OCI-LY3 (cell line): Measurements from ENCODE around the gene ZC3HAV1L.

Experiments
- H2AFZ ChIP-seq: fragments of 200-600, 300-600 bp; shearing (Covaris generic); 2 replicates; pipeline ENCODE4 v1.6.0; 2014; ENCODE audit warnings: antibody characterized with exemption, low read depth, low read length
- H3K27ac ChIP-seq: fragments of 200-600, 300-600 bp; sonication (generic); 2 replicates; pipeline ENCODE4 v1.5.1; 2014; ENCODE audit warnings: mild to moderate bottlenecking, low read length, moderate library complexity, mixed read lengths
- H3K27me3 ChIP-seq: fragments of 200-600, 300-600 bp; sonication (generic); 2 replicates; pipeline ENCODE4 v1.6.1; 2014; ENCODE audit warnings: low read depth, low read length, mixed read lengths
- H3K36me3 ChIP-seq: fragments of 200-600, 300-600 bp; sonication (generic); replicated peaks from 2 replicates; pipeline ENCODE3; 2014; ENCODE audit warnings: low read depth, low read length, mixed read lengths
- H3K4me1 ChIP-seq: fragments of 300-600, 200-600 bp; sonication (generic); 2 replicates; pipeline ENCODE4 v1.6.1; 2014; ENCODE audit warnings: low read length, mixed read lengths
- H3K4me2 ChIP-seq: fragments of 200-600, 300-600 bp; sonication (generic); 2 replicates; pipeline ENCODE4 v1.6.1; 2014; ENCODE audit warnings: low read length, mixed read lengths
- H3K4me3 ChIP-seq: fragments of 300-600, 200-600 bp; sonication (generic); 2 replicates; pipeline ENCODE4 v1.5.1; 2014; ENCODE audit warnings: antibody characterized with exemption, mild to moderate bottlenecking, low read length, moderate library complexity
- H3K79me2 ChIP-seq: fragments of 300-600, 200-600 bp; shearing (Covaris generic); 2 replicates; pipeline ENCODE4 v1.6.1; 2014; ENCODE audit warnings: mild to moderate bottlenecking, low read length, mixed read lengths
- H3K9ac ChIP-seq: fragments of 300-600, 200-600 bp; shearing (Covaris generic); 2 replicates; pipeline ENCODE4 v1.6.0; 2014; ENCODE audit warnings: mild to moderate bottlenecking, low read length, moderate library complexity
- H3K9me3 ChIP-seq: fragments of 200-600, 300-600 bp; shearing (Covaris generic); 2 replicates; pipeline ENCODE4 v1.6.1; 2014; ENCODE audit warnings: low read length, mixed read lengths; ENCODE audit not compliant: insufficient read depth
- H4K20me1 ChIP-seq: fragments of 200-600, 300-600 bp; sonication (generic); 2 replicates; pipeline ENCODE4 v1.6.1; 2016; ENCODE audit warnings: low read length, mixed read lengths; ENCODE audit not compliant: insufficient read depth
- EZH2phosphoT487 ChIP-seq: fragments of 200-600 bp; shearing (Covaris generic); IDR thresholded peaks from 2 replicates; pipeline ENCODE4 v1.6.1; 2018; ENCODE audit warnings: antibody characterized with exemption, mixed run types, low read depth
- TF ChIP-seq, protein P1 (sequence below): fragments of 200-600, 300-600 bp; sonication (generic); IDR thresholded peaks from 2 replicates; pipeline ENCODE4 v1.5.1; 2014; ENCODE audit warnings: antibody characterized with exemption, low read length, low read depth

ZC3HAV1L gene

DNA sequence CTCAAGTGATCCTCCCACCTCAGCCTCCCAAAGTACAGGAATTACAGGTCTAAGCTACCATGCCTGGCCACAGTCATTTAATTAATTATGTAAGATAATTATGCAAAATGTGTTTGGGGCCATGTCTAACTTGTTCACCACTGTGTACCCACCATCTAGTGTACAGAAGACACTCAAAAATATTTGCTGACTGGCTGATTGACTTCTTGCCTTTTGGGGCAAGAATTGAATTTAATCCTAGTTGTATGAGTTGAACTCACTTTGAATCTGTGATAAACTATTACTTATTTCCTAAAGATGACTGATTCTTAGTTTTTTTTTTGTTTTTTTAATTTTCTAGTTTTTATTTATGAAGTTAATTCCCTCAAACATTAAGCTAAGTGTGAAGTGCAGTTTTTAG, 15.8 kb upstream of the ZC3HAV1L start:
- Histone ChIP-seq H4K20me1 (no peaks in the 10 kb centered on the region), H3K4me1 (no peaks in the 10 kb centered on the region), H3K36me3 (peaks cover 66% of the 10 kb centered on the region), H3K27me3 (no peaks in the 10 kb centered on the region), H3K27ac (no peak overlapping the region), H3K79me2 (no peaks in the 10 kb centered on the region; the same call in 1 of the 2 replicates), H3K9ac (no peak overlapping the region), H2AFZ (no peak overlapping the region), H3K4me3 (no peak overlapping the region), H3K4me2 (no peak overlapping the region), H3K9me3 (no peaks in the 10 kb centered on the region)
- TF ChIP-seq, protein P1, sequence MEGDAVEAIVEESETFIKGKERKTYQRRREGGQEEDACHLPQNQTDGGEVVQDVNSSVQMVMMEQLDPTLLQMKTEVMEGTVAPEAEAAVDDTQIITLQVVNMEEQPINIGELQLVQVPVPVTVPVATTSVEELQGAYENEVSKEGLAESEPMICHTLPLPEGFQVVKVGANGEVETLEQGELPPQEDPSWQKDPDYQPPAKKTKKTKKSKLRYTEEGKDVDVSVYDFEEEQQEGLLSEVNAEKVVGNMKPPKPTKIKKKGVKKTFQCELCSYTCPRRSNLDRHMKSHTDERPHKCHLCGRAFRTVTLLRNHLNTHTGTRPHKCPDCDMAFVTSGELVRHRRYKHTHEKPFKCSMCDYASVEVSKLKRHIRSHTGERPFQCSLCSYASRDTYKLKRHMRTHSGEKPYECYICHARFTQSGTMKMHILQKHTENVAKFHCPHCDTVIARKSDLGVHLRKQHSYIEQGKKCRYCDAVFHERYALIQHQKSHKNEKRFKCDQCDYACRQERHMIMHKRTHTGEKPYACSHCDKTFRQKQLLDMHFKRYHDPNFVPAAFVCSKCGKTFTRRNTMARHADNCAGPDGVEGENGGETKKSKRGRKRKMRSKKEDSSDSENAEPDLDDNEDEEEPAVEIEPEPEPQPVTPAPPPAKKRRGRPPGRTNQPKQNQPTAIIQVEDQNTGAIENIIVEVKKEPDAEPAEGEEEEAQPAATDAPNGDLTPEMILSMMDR, result no peak
- TF ChIP-seq EZH2phosphoT487, result no peak

DNA sequence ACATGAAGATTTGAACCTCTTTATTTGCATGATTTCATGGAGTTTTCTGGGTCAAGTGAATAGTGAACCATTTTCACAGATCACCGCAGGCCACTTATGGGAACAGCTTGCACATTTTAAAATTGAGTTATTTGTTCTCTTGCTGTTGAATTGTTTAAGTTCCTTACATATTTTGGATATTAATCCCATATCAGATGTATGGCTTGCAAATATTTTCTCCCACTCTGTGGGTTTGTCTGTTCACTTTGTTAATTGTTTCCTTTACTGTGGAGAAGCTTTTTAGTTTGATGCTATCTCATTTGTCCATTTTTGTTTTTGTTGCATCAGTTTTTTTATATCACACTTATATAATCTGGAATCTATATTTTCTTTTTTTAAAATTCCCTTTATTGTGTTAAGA, 14.1 kb upstream of the ZC3HAV1L start:
- Histone ChIP-seq H2AFZ (no peak overlapping the region), H3K79me2 (no peaks in the 10 kb centered on the region; the same call in 1 of the 2 replicates), H3K4me2 (no peak overlapping the region), H3K9ac (no peak overlapping the region), H4K20me1 (no peaks in the 10 kb centered on the region), H3K4me1 (no peaks in the 10 kb centered on the region), H3K27me3 (no peaks in the 10 kb centered on the region), H3K4me3 (no peak overlapping the region), H3K9me3 (no peaks in the 10 kb centered on the region), H3K36me3 (peaks cover 67% of the 10 kb centered on the region), H3K27ac (no peak overlapping the region)
- TF ChIP-seq, protein P1, result no peak

GRCh38 chr7:139049111-139049510, 13.3 kb upstream of the ZC3HAV1L start:
- H3K79me2 ChIP-seq, result no peaks in the 10 kb centered on the region; the same call in 1 of the 2 replicates
- no peak overlapping the region for H3K27ac ChIP-seq
- H3K36me3 ChIP-seq, result peaks cover 69% of the 10 kb centered on the region
- TF ChIP-seq, protein P1, result no peak
- no peak for TF ChIP-seq EZH2phosphoT487
- no peaks in the 10 kb centered on the region for H3K27me3 ChIP-seq
- no peaks in the 10 kb centered on the region for H4K20me1 ChIP-seq
- H3K4me2 ChIP-seq, result no peak overlapping the region
- no peaks in the 10 kb centered on the region for H3K4me1 ChIP-seq
- no peaks in the 10 kb centered on the region for H3K9me3 ChIP-seq
- H3K9ac ChIP-seq, result no peak overlapping the region
- no peak overlapping the region for H2AFZ ChIP-seq
- no peak overlapping the region for H3K4me3 ChIP-seq

DNA sequence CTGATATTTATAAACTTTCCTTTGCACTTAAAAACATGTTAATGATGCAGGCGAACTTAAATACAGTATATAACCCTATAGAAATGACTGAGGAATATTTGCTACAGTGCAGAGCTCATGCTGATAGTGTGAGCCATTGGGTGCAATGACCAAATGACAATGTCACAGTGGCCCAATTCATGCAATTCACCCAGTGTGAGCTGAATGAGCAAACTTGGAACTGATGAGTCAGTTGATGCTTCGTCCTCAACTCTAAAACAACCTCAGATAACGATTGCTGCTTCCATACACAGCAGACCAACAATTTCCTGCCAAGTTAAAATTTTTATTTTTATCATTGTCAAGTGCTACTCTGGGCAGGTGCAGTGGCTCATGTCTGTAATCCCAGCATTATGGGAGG, 12.1 kb upstream of the ZC3HAV1L start:
- Histone ChIP-seq H3K36me3 (peaks cover 64% of the 10 kb centered on the region), H3K27ac (no peak overlapping the region), H3K27me3 (no peaks in the 10 kb centered on the region)

More for the DNA sequence above, 12.1 kb upstream of the ZC3HAV1L start:
- H3K9me3 ChIP-seq, result no peaks in the 10 kb centered on the region
- no peak overlapping the region for H2AFZ ChIP-seq
- no peaks in the 10 kb centered on the region for H4K20me1 ChIP-seq
- H3K4me1 ChIP-seq, result no peaks in the 10 kb centered on the region
- H3K4me2 ChIP-seq, result no peak overlapping the region
- H3K9ac ChIP-seq, result no peak overlapping the region
- H3K79me2 ChIP-seq, result no peaks in the 10 kb centered on the region; the same call in 1 of the 2 replicates
- H3K4me3 ChIP-seq, result no peak overlapping the region
- TF ChIP-seq, protein P1, result no peak
- TF ChIP-seq EZH2phosphoT487, result no peak
